Cardiac atrium fibroblast (primary cell): ENCODE data around the gene TMPRSS11A. TPM values are rescaled to one million over a fixed set of nuclear protein-coding genes. Genes with fewer than 3 reads are reported as not detected.

Experiments
- total RNA-seq: library from RNA; depleted of rRNA; stranded (reverse); fragments of >200 nt; gene quantifications from 2 replicates; pipeline ENCODE4 v1.2.3, GENCODE V29; 2015

TMPRSS11A gene
- total RNA-seq, result not detected in 2 replicates

GRCh38 chr4:67963356-67963755 lies at the start of gene TMPRSS11A:
TSS of gene TMPRSS11A (minus strand) at chr4:67963493. CDS start at chr4:67963393, 100 bp downstream.

GRCh38 chr4:67883902-67884301 lies 79.4 kb downstream of the TMPRSS11A start, which contains the start of gene TMPRSS11D:
TSS of gene TMPRSS11D (minus strand) at chr4:67884002. CDS start at chr4:67883933, 69 bp downstream.

Other genes with a start within 250 kb of the TMPRSS11A start
- not detected in 2 replicates for gene GNRHR, start 209.1 kb downstream of the TMPRSS11A start, total RNA-seq
- not detected in 2 replicates for gene TMPRSS11D, start 79.5 kb downstream of the TMPRSS11A start, total RNA-seq
- not detected in 2 replicates for gene TMPRSS11F, start 166.4 kb upstream of the TMPRSS11A start, total RNA-seq